PC-3 (cell line): ENCODE results near the gene FKBP7. TPM values are rescaled to one million over a fixed set of nuclear protein-coding genes. Genes with fewer than 3 reads are reported as not detected.

Source experiments
- ATAC-seq: fragments of 200-7000 bp; cut with Tn5 transposase; 2 replicates; pipeline ENCODE4 v1.9.1; 2020; ENCODE audit warnings: mild to moderate bottlenecking, moderate library complexity
- BruUV-seq: library from RNA; stranded (reverse); fragments of 400-500 nt; replicated peaks from 2 replicates; lab custom pipeline; 2021; lab: Mats Ljungman, UMichigan
- CTCF ChIA-PET: fragments of 300-600 bp; sonication (Branson Sonifier 250); formaldehyde crosslinking; loops from one replicate; lab custom pipeline; 2022; ENCODE audit warnings: antibody characterized with exemption; lab: Charles Lee
- POLR2A ChIA-PET: fragments of 300-600 bp; sonication (Branson Sonifier 250); formaldehyde crosslinking; loops from one replicate; lab custom pipeline; 2022; ENCODE audit warnings: antibody characterized with exemption; ENCODE audit not compliant: unreplicated experiment; lab: Charles Lee
- DNase-seq: peaks from one replicate; pipeline ENCODE4 v3.0.0-alpha.2; 2015
- H2AFZ ChIP-seq: fragments of 300-600 bp; sonication (generic); 2 replicates; pipeline ENCODE4 v1.6.0; 2016; ENCODE audit warnings: antibody characterized with exemption, low read length
- H3F3A ChIP-seq: fragments of 300-600 bp; sonication (generic); one replicate; pipeline ENCODE4 v1.6.0; 2017; ENCODE audit warnings: antibody characterized with exemption, low read length, control low read depth, mild to moderate bottlenecking; ENCODE audit not compliant: unreplicated experiment
- H3K27ac ChIP-seq: fragments of 300-600 bp; sonication (generic); 2 replicates; pipeline ENCODE4 v1.5.1; 2016; ENCODE audit warnings: mild to moderate bottlenecking, low read length
- H3K27me3 ChIP-seq: fragments of 300-600 bp; sonication (generic); 2 replicates; pipeline ENCODE4 v1.6.1; 2016; ENCODE audit warnings: low read length, mixed read lengths
- H3K36me3 ChIP-seq: fragments of 300-600 bp; sonication (generic); 2 replicates; pipeline ENCODE4 v1.6.1; 2016; ENCODE audit warnings: low read depth, mixed run types, low read length, mixed read lengths
- H3K4me1 ChIP-seq: fragments of 300-600 bp; sonication (generic); 2 replicates; pipeline ENCODE4 v1.5.1; 2016; ENCODE audit warnings: low read length; ENCODE audit not compliant: insufficient read depth
- H3K4me2 ChIP-seq: fragments of 300-600 bp; sonication (generic); 2 replicates; pipeline ENCODE4 v1.6.0; 2016; ENCODE audit warnings: low read length
- H3K4me3 ChIP-seq: fragments of 300-600 bp; sonication (generic); 2 replicates; pipeline ENCODE4 v1.5.1; 2016; ENCODE audit warnings: mild to moderate bottlenecking, low read length, mixed read lengths
- H3K79me2 ChIP-seq: fragments of 300-600 bp; sonication (generic); 2 replicates; pipeline ENCODE4 v1.6.1; 2017; ENCODE audit warnings: low read length, mixed read lengths
- H3K9ac ChIP-seq: fragments of 300-600 bp; sonication (generic); 2 replicates; pipeline ENCODE4 v1.6.0; 2016; ENCODE audit warnings: mild to moderate bottlenecking, low read length
- H3K9me2 ChIP-seq: fragments of 300-600 bp; sonication (generic); replicated peaks from 2 replicates; pipeline ENCODE4 v1.6.1; 2016; ENCODE audit warnings: mixed run types, low read length, mixed read lengths
- H3K9me3 ChIP-seq: fragments of 300-600 bp; sonication (generic); 2 replicates; pipeline ENCODE4 v1.6.1; 2016; ENCODE audit warnings: low read length, mixed read lengths
- H4K20me1 ChIP-seq: fragments of 300-600 bp; sonication (generic); 2 replicates; pipeline ENCODE4 v1.6.1; 2016; ENCODE audit warnings: low read length, mixed read lengths
- CTCF ChIP-seq: fragments of 300-600 bp; sonication (generic); conservative IDR thresholded peaks from 2 replicates; pipeline ENCODE4 v1.5.1; 2017; ENCODE audit warnings: antibody characterized with exemption, low read depth, mild to moderate bottlenecking, low read length
- EZH2 ChIP-seq: fragments of 300-600 bp; sonication (generic); IDR thresholded peaks from one replicate; pipeline ENCODE4 v1.6.1; 2017; ENCODE audit warnings: antibody characterized with exemption, mild to moderate bottlenecking, low read length; ENCODE audit not compliant: unreplicated experiment
- EZH2phosphoT487 ChIP-seq: fragments of 300-600 bp; sonication (generic); IDR thresholded peaks from 2 replicates; pipeline ENCODE4 v1.6.1; 2018; ENCODE audit warnings: mild to moderate bottlenecking, antibody characterized with exemption, low read length, borderline replicate concordance
- intact Hi-C: fragments of 100-400 bp; cut with micrococcal nuclease; formaldehyde crosslinking; loops from 2 replicates; pipeline ENCODE4 v1.9.0; 2023
- total RNA-seq: library from RNA; depleted of rRNA; stranded (reverse); fragments of >200 nt; gene quantifications from 2 replicates; pipeline ENCODE4 v1.2.3, GENCODE V29; 2014

Gene FKBP7
- total RNA-seq, 1 experiment from 2014 or later = 4.2 TPM

- H3K27me3 ChIP-seq = no peaks in the 10 kb centered on the region
- peak overlapping the region; percentile 98 for H3K4me3 ChIP-seq
- peak overlapping the region; percentile 100 for H2AFZ ChIP-seq
- ChIA-PET POLR2A (no interaction called here), CTCF (interaction anchor here (0.6 kb wide), 1 partner anchor 37 kb away, joined by 9 read pairs; no protein-coding TSS in a partner anchor)
- peaks cover 40% of the 10 kb centered on the region for H3K79me2 ChIP-seq
- H3K4me1 ChIP-seq = peaks cover 34% of the 10 kb centered on the region
- peaks cover 14% of the 10 kb centered on the region for H4K20me1 ChIP-seq
- H3K9ac ChIP-seq = no peak overlapping the region
- ATAC-seq = no peak
- peak overlapping the region; percentile 97 for H3K4me2 ChIP-seq
- no peak overlapping the region for H3K27ac ChIP-seq
- no peak for DNase-seq
- H3K9me2 ChIP-seq = no peaks in the 10 kb centered on the region
- intact Hi-C loops = loop anchor here (2.0 to 10.0 kb wide), 2 partner anchors 40 to 286 kb away; no protein-coding TSS in a partner anchor
- H3K36me3 ChIP-seq = no peaks in the 10 kb centered on the region
- TF ChIP-seq CTCF = no peak; the same call in 1 of the 2 replicates
- TF ChIP-seq EZH2phosphoT487 = no peak
- TF ChIP-seq EZH2 = no peak
- H3F3A ChIP-seq = no peaks in the 10 kb centered on the region
- BruUV-seq = no TSS peak
- no peaks in the 10 kb centered on the region for H3K9me3 ChIP-seq
These were observed 846 bp upstream of the FKBP7 start for GRCh38 chr2:178479275-178479616.

- intact Hi-C loops = loop anchor here (1.0 to 10.0 kb wide), 3 partner anchors 27 to 287 kb away; partner anchors contain the start of genes PJVK and PRKRA
- Histone ChIP-seq H3F3A (no peaks in the 10 kb centered on the region), H3K36me3 (no peaks in the 10 kb centered on the region), H3K9me3 (no peaks in the 10 kb centered on the region), H3K4me2 (peak overlapping the region; percentile 97), H3K4me1 (peaks cover 29% of the 10 kb centered on the region), H4K20me1 (peaks cover 9% of the 10 kb centered on the region; the same call in 1 of the 2 replicates), H3K79me2 (peaks cover 29% of the 10 kb centered on the region), H3K27me3 (no peaks in the 10 kb centered on the region), H3K9ac (peak overlapping the region; percentile 78), H2AFZ (peak overlapping the region; percentile 100), H3K9me2 (no peaks in the 10 kb centered on the region), H3K4me3 (peak overlapping the region; percentile 98), H3K27ac (peak overlapping the region; percentile 39)
- no peak for ATAC-seq
- no peak for DNase-seq
- POLR2A ChIA-PET = no interaction called here
- CTCF ChIA-PET = no interaction called here
- no peak for TF ChIP-seq CTCF
- no peak for TF ChIP-seq EZH2phosphoT487
- no peak for TF ChIP-seq EZH2
- BruUV-seq = TSS peak; percentile 87
These were observed 316 bp downstream of the FKBP7 start for GRCh38 chr2:178478130-178478438.

- Histone ChIP-seq H3K4me2 (peak overlapping the region; percentile 97), H3F3A (no peaks in the 10 kb centered on the region), H3K36me3 (no peaks in the 10 kb centered on the region), H3K27me3 (no peaks in the 10 kb centered on the region), H3K4me3 (peak overlapping the region; percentile 98), H3K9me3 (no peaks in the 10 kb centered on the region), H3K9ac (peak overlapping the region; percentile 78), H3K9me2 (no peaks in the 10 kb centered on the region), H2AFZ (peak overlapping the region; percentile 100), H3K27ac (no peak overlapping the region), H3K4me1 (peaks cover 28% of the 10 kb centered on the region), H3K79me2 (peaks cover 24% of the 10 kb centered on the region), H4K20me1 (peaks cover 9% of the 10 kb centered on the region; the same call in 1 of the 2 replicates)
- no peak for TF ChIP-seq EZH2
- no peak for TF ChIP-seq EZH2phosphoT487
- TF ChIP-seq CTCF = no peak
- CTCF ChIA-PET = no interaction called here
- intact Hi-C loops = loop anchor here (1.0 to 10.0 kb wide), 3 partner anchors 26 to 287 kb away; partner anchors contain the start of genes PJVK and PRKRA
- DNase-seq (no peak), ATAC-seq (no peak)
- no TSS peak for BruUV-seq
- POLR2A ChIA-PET = no interaction called here
These were observed 814 bp downstream of the FKBP7 start for GRCh38 chr2:178477443-178478129.
